Stimulated activated CD4-positive, alpha-beta T cell treated with anti-CD3 and anti-CD28 coated beads, TNF-alpha, amount 100 ng/mL, for 1 hour (primary cell): ENCODE measurements around the gene FANCC.

Experiments
- DNase-seq, 3 donors: peaks; one replicate each; pipeline ENCODE4 v3.0.0-alpha.2; 2020; ENCODE audit warnings: low read depth in 3 of 3, low spot score in 1 of 3

FANCC gene

GRCh38 chr9:95155220-95155619, 162.3 kb downstream of the FANCC start:
- DNase-seq: no peak

- no peak for DNase-seq
Observed at GRCh38 chr9:95150903-95151302, 166.6 kb downstream of the FANCC start.

- DNase-seq: no peak
Observed at GRCh38 chr9:95148208-95148520, 169.3 kb downstream of the FANCC start.

GRCh38 chr9:95147452-95148207, 169.9 kb downstream of the FANCC start:
- DNase-seq: no peak

- DNase-seq: no peak
Observed at GRCh38 chr9:95143591-95144561, 173.6 kb downstream of the FANCC start.

- DNase-seq: no peak
Observed at GRCh38 chr9:95142728-95143127, 174.8 kb downstream of the FANCC start.

- no peak for DNase-seq
Observed at GRCh38 chr9:95142315-95142714, 175.2 kb downstream of the FANCC start.

- no peak for DNase-seq
Observed at GRCh38 chr9:95140821-95141220, 176.7 kb downstream of the FANCC start.

GRCh38 chr9:95139126-95139525, 178.4 kb downstream of the FANCC start:
- no peak for DNase-seq

GRCh38 chr9:95138474-95138873, 179.0 kb downstream of the FANCC start:
- no peak for DNase-seq

- DNase-seq: no peak
Observed at GRCh38 chr9:95137587-95138145, 179.8 kb downstream of the FANCC start.

- DNase-seq: no peak
Observed at GRCh38 chr9:95135756-95136155, 181.8 kb downstream of the FANCC start.

GRCh38 chr9:95134457-95134881, 183.0 kb downstream of the FANCC start:
- DNase-seq: no peak

GRCh38 chr9:95133325-95133705, 184.2 kb downstream of the FANCC start:
- DNase-seq: no peak

GRCh38 chr9:95132366-95133324, 184.9 kb downstream of the FANCC start:
- DNase-seq: no peak

GRCh38 chr9:95131023-95131943, 186.2 kb downstream of the FANCC start:
- peak in 2 of 3 donors; percentile 1 to 28 for DNase-seq

GRCh38 chr9:95130484-95130883, 187.0 kb downstream of the FANCC start:
- DNase-seq: no peak

- DNase-seq: no peak
Observed at GRCh38 chr9:95129476-95130291, 187.8 kb downstream of the FANCC start.

GRCh38 chr9:95128177-95128524, 189.4 kb downstream of the FANCC start:
- DNase-seq: no peak
